ENCODE data around the gene RINT1. TPM values are rescaled to one million over a fixed set of nuclear protein-coding genes. Genes with fewer than 3 reads are reported as not detected.

Gene RINT1
- total RNA-seq, 1 donor from 2014 or later: 28.5 TPM

DNA sequence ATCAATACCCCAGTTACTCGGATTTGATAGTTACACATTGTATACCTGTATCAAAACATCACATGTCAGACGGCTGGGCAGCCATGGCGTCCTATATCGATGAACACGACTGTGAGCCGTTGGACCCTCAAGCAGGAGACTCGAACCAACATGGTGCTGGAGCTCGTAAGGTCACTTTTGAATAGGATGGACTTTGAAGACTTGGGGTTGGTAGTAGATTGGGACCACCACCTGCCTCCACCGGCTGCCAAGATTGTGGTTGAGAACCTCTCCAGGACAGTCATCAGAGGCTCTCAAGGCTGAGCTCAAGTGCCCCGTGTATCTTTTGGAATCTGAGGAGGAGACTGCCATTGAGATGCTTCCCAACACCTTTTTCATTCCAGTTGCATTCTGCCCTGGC lies 1.9 kb upstream of the RINT1 start:
- H3K27ac Mint-ChIP-seq: no peak overlapping the region
- no peak overlapping the region for H3K4me3 Mint-ChIP-seq
- no peaks in the 10 kb centered on the region for H3K27me3 Mint-ChIP-seq (ENCODE audit: low read depth)
- no peaks in the 10 kb centered on the region for H3K9me3 Mint-ChIP-seq
- H3K4me1 Mint-ChIP-seq: peaks cover 13% of the 10 kb centered on the region
- DNase-seq (ENCODE audit: low spot score in 2 of 2, unreplicated experiment in 2 of 2): no peak
- TF ChIP-seq, protein P1, sequence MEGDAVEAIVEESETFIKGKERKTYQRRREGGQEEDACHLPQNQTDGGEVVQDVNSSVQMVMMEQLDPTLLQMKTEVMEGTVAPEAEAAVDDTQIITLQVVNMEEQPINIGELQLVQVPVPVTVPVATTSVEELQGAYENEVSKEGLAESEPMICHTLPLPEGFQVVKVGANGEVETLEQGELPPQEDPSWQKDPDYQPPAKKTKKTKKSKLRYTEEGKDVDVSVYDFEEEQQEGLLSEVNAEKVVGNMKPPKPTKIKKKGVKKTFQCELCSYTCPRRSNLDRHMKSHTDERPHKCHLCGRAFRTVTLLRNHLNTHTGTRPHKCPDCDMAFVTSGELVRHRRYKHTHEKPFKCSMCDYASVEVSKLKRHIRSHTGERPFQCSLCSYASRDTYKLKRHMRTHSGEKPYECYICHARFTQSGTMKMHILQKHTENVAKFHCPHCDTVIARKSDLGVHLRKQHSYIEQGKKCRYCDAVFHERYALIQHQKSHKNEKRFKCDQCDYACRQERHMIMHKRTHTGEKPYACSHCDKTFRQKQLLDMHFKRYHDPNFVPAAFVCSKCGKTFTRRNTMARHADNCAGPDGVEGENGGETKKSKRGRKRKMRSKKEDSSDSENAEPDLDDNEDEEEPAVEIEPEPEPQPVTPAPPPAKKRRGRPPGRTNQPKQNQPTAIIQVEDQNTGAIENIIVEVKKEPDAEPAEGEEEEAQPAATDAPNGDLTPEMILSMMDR (IDR thresholded peaks at IDR 0.05; ENCODE audit: unreplicated experiment): no peak
- H3K36me3 Mint-ChIP-seq: no peaks in the 10 kb centered on the region

DNA sequence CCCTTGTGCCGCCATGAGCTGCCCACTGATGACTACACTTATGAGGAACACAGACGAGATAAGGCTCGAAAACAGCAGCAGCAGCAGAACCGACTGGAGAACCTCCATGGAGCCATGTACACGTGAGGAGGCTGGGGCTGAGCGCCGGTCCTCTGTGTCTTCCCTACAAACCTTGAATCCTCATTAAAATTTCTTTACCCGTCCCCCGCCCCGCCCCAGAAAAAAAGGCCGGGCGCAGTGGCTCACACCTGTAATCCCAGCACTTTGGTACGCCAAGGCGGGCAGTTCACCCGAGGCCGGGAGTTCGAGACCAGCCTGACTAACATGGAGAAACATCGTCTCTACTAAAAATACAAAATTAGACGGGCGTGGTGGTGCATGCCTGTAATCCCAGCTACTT lies 1.5 kb upstream of the RINT1 start:
- Mint-ChIP-seq H3K27ac (no peak overlapping the region), H3K9me3 (no peaks in the 10 kb centered on the region), H3K27me3 (ENCODE audit: low read depth) (no peaks in the 10 kb centered on the region), H3K4me3 (no peak overlapping the region), H3K36me3 (no peaks in the 10 kb centered on the region), H3K4me1 (peaks cover 13% of the 10 kb centered on the region)
- DNase-seq (ENCODE audit: low spot score in 2 of 2, unreplicated experiment in 2 of 2): no peak
- TF ChIP-seq, protein P1 (IDR thresholded peaks at IDR 0.05; ENCODE audit: unreplicated experiment): no peak

DNA sequence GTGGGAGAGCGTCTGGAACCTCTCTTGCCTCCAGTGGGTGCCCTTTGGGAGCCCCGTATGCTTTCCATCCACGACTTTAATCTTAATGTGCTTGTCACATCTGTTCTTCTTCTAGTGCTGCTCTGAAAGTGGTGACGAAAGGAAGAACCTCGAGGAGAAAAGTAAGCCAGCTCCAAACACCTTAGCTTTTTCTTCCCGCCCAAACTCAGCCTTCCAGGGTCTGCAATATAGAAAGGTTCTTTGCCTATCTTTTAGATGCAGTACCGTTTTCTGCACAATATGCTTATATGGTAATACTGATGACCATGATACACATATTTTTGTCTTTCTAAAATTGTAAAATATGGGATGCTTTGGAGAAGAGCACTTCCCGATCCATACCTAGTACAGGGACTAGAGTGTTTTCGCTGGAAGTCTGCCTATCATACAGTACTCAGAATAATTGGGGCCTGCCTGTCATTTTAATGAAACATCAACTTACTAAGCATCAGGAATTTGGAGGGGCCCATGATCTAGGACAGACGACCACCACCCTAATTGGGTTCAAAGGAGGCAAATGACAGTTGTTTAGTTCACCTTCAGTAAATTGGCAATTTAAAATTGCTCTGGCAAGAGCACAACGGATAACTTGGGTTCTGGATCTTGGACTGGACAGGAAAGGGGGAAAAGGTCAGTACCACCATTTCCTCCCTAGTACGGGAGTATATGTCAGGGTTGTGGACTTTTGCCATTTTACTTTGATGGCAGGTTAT lies 884 bp downstream of the RINT1 start:
- TF ChIP-seq, protein P1 (IDR thresholded peaks at IDR 0.05; ENCODE audit: unreplicated experiment): no peak
- Mint-ChIP-seq H3K9me3 (no peaks in the 10 kb centered on the region), H3K27me3 (ENCODE audit: low read depth) (no peaks in the 10 kb centered on the region), H3K36me3 (peaks cover 2% of the 10 kb centered on the region), H3K27ac (peak overlapping the region; percentile 90), H3K4me3 (peak overlapping the region; percentile 95), H3K4me1 (peaks cover 13% of the 10 kb centered on the region)
- no peak for DNase-seq (ENCODE audit: low spot score in 2 of 2, unreplicated experiment in 2 of 2)

DNA sequence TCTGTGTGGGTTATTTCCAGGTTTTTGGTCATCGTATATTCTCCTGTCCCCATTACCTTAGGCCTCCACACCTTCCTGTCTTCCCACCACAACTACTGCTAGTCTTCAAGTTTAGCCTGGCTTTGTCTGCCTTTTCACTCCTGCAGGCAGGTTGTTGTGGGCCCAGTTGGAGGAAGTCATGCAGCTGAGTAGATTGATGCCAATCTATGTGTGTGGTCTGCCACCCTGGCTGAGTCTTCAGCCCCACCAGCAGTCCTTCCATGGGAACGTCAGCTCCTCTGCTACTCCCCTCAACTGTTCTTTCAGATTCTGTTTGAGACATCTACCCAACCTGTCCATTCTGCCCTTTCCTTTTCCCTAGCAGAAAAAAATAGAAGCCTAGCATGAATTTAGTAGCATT lies 6.3 kb downstream of the RINT1 start:
- DNase-seq (ENCODE audit: low spot score in 2 of 2, unreplicated experiment in 2 of 2): no peak
- TF ChIP-seq, protein P1 (IDR thresholded peaks at IDR 0.05; ENCODE audit: unreplicated experiment): no peak
- H3K27me3 Mint-ChIP-seq (ENCODE audit: low read depth): no peaks in the 10 kb centered on the region
- peaks cover 21% of the 10 kb centered on the region for H3K36me3 Mint-ChIP-seq
- no peaks in the 10 kb centered on the region for H3K9me3 Mint-ChIP-seq
- H3K4me3 Mint-ChIP-seq: no peak overlapping the region
- H3K27ac Mint-ChIP-seq: no peak overlapping the region
- peaks cover 2% of the 10 kb centered on the region for H3K4me1 Mint-ChIP-seq

DNA sequence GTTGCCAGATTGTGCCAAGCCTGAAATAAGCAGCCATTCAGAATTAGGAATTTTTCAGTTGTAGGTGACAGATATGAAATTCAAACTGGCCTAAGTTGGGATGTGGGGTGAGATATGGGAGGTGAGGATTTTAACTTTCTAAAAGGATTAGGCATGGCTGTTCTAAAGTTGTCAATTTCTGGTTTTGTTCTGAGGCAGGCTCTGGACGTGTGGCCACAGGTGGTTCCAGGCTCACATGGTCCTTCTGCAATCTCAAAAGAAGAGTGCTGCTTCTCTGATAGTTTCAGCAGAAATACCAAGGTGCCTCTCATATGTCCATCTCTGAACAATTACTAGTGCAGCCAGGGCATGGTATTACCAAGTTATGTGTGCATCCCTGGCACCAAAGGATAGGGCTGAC lies 27.9 kb downstream of the RINT1 start:
- Mint-ChIP-seq H3K4me1 (no peaks in the 10 kb centered on the region), H3K9me3 (no peaks in the 10 kb centered on the region), H3K4me3 (no peak overlapping the region), H3K27ac (no peak overlapping the region), H3K36me3 (peaks cover 38% of the 10 kb centered on the region), H3K27me3 (ENCODE audit: low read depth) (no peaks in the 10 kb centered on the region)
- DNase-seq (ENCODE audit: low spot score in 2 of 2, unreplicated experiment in 2 of 2): no peak
- TF ChIP-seq, protein P1 (IDR thresholded peaks at IDR 0.05; ENCODE audit: unreplicated experiment): no peak
